Measurements from ENCODE around the gene NTMT1.

The NTMT1 gene

DNA sequence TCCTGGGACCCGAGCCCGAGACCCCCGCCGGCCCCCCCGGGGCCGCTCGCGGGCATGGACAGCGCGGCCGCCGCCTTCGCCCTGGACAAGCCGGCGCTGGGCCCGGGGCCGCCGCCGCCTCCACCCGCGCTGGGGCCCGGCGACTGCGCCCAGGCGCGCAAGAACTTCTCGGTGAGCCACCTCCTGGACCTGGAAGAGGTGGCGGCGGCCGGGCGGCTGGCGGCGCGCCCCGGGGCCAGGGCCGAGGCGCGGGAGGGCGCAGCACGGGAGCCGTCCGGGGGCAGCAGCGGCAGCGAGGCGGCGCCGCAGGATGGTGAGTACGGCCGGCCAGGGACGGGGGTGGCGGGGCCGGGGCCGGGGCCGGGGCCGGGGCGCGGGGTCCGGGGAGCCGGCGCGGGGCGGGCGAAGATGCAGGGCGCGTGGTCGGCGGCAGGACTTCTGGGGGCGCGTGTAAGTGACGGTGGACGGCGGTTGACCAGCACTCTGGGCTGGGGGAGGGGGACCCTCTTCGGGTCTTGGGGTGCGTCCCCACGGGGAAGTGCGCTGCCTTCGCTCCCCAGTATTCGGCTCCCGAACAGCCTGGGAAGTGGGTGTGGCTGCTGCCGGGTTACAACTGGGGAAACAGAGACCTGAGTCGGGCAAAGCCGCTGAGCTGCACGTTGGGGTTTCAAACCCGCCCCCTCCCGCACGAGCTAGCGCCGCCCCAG lies 40.0 kb downstream of the NTMT1 start:
- Mint-ChIP-seq H3K27me3 (peaks cover 49% of the 10 kb centered on the region), H3K9me3 (no peaks in the 10 kb centered on the region), H3K4me1 (peaks cover 16% of the 10 kb centered on the region), H3K27ac (no peak overlapping the region), H3K4me3 (peak overlapping the region; percentile 39 to 61)
- ATAC-seq, result peak; percentile 53
- no peak for DNase-seq

DNA sequence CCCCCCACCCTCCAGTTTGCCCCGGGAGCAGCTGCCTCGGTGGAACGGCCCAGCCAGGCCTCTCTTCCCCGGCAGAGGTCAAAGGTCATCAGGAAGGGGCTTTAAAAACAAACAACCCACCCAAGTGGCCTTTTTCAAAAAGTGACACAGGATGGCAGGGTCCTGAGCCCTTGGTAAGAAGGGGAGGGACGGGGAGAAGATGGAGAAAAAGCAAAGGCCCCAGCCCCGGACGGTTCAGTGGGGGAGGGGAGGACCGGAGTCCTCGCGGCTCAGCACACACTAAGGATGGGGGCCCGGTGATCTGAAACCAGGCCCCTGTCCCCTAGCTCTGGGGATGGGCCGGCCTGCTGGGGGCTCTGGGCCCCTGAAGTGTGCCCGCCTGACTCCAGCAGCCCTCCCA lies 40.6 kb downstream of the NTMT1 start:
- H3K4me1 Mint-ChIP-seq, result peaks cover 19% of the 10 kb centered on the region
- ATAC-seq, result no peak
- no peak overlapping the region for H3K4me3 Mint-ChIP-seq

DNA sequence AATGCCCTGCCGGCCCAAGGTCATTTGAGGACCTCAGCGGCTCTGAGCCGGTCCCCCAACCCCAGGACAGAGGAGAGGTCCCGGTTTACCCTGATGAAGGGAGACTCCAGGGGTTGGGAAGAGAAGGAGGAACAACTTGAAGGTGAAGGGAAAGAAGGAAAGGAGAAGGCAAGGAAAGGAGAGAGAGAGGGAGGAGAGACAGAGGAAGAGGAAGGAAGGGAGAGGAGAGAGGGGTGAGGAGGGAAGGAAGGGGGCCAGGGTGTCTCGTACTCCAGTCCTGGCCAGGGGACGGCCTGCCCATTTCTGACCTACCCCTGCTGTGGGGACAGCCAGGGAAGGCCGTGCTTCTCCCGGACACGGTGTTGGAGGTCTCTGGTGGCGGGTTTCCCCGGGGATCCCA lies 41.4 kb downstream of the NTMT1 start:
- Mint-ChIP-seq H3K27ac (no peak overlapping the region), H3K4me3 (no peak overlapping the region), H3K27me3 (peaks cover 46% of the 10 kb centered on the region), H3K9me3 (no peaks in the 10 kb centered on the region), H3K4me1 (peaks cover 23% of the 10 kb centered on the region)
- no peak for ATAC-seq
- no peak for DNase-seq

More for the DNA sequence above, 40.6 kb downstream of the NTMT1 start:
- H3K27ac Mint-ChIP-seq, result no peak overlapping the region
- no peaks in the 10 kb centered on the region for H3K9me3 Mint-ChIP-seq
- no peak for DNase-seq
- H3K27me3 Mint-ChIP-seq, result peaks cover 46% of the 10 kb centered on the region

DNA sequence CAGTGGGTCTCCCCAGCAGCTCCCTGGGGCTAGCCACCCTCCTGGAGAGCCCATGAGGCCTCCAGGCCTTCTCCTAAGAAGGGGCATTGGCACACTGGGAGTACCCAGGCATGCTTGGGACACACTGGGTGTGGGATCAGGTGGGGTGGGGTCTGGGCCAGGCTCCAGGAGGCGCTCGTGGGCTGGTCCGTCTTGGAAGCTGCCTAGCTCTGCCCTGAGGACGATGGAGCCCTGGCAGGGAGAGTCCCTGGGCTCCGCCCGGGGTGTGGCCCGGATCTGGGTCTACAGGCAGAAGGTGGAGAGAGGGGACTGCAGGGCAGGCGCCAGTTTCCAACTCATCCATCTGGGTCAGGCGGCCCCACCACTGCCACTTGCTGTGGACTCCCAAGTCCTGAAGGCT lies 41.9 kb downstream of the NTMT1 start:
- H3K27me3 Mint-ChIP-seq, result peaks cover 50% of the 10 kb centered on the region
- DNase-seq, result no peak

DNA sequence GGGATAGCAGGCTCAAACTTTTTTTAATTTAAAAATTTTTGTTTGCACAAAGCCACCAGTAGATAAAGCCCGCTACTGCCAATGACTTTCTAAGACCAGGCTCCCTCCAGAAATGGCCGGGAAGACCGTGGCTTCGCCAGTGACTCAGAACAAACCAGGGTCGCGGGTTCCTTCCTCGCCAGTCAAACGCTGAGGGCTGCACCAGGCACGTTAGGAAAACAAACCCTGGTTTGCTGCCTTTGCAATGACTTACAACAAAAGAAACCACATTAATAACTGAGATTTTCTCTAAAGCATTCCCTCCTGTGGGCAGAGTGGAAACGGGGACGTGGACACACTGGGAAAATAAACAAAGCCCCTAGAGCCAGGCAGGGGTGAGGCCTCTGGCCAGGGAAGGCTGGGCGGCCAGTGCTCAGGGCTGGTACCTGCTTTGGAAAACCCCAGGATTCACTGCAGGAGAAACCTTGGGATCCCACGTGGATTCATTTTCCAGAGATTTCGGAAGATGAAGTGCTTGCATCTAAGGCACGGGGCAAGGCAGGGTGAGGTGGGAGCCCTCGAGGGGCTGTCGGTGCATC lies 43.3 kb downstream of the NTMT1 start:
- Mint-ChIP-seq H3K4me1 (peaks cover 23% of the 10 kb centered on the region), H3K9me3 (no peaks in the 10 kb centered on the region), H3K27ac (no peak overlapping the region), H3K4me3 (no peak overlapping the region), H3K27me3 (peaks cover 62% of the 10 kb centered on the region)
- ATAC-seq (no peak), DNase-seq (no peak)

More for the DNA sequence above, 41.9 kb downstream of the NTMT1 start:
- no peak for ATAC-seq
- Mint-ChIP-seq H3K27ac (no peak overlapping the region), H3K4me3 (no peak overlapping the region), H3K4me1 (peaks cover 23% of the 10 kb centered on the region), H3K9me3 (no peaks in the 10 kb centered on the region)

DNA sequence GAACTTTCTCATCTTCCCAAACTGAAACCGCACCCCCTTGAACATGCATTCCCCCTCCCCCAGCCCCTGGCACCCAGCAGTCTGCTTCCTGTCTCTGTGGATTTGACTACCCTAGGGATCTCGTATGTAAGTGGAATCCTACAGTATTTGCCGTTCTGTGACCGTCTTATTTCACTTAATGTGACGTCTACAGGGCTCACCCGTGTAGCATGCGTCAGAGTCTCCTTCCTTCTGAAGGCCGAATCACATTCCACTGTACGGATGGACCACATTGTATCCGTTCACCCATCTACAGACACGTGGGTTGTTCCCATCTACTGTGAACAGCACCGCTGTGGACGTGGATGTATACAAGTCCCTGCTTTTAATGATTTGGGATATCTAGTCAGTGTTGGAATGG lies 44.0 kb downstream of the NTMT1 start:
- H3K9me3 Mint-ChIP-seq, result no peaks in the 10 kb centered on the region
- H3K4me3 Mint-ChIP-seq, result no peak overlapping the region
- no peak for ATAC-seq
- H3K27ac Mint-ChIP-seq, result peak overlapping the region in 1 of 2 donors; percentile 89
- peaks cover 55% of the 10 kb centered on the region for H3K27me3 Mint-ChIP-seq
- H3K4me1 Mint-ChIP-seq, result peaks cover 17% of the 10 kb centered on the region
- no peak for DNase-seq

DNA sequence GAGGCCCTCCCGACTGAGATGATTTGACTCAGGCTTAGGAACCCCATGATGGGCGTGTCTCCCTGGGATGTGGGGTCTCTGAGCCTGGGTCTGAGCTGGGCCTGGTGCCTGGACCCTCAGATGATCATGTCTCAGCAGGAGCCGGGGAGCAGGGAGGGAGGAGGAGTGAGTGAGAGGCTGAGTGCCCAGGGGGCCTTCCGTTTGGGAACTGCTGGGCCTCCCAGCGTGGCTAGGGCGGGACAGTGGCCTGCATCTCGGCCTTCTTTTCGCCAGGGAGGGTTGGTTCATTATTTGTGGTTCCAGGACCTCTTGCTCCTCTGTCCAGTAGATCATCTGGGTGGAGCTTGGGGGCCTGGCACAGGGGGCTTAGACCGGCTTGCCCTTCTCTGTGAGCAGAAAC lies 45.1 kb downstream of the NTMT1 start:
- H3K4me1 Mint-ChIP-seq, result peaks cover 13% of the 10 kb centered on the region
- no peak for DNase-seq
- H3K4me3 Mint-ChIP-seq, result no peak overlapping the region
- peaks cover 54% of the 10 kb centered on the region for H3K27me3 Mint-ChIP-seq
- no peaks in the 10 kb centered on the region for H3K9me3 Mint-ChIP-seq
- no peak overlapping the region for H3K27ac Mint-ChIP-seq
- ATAC-seq, result no peak

DNA sequence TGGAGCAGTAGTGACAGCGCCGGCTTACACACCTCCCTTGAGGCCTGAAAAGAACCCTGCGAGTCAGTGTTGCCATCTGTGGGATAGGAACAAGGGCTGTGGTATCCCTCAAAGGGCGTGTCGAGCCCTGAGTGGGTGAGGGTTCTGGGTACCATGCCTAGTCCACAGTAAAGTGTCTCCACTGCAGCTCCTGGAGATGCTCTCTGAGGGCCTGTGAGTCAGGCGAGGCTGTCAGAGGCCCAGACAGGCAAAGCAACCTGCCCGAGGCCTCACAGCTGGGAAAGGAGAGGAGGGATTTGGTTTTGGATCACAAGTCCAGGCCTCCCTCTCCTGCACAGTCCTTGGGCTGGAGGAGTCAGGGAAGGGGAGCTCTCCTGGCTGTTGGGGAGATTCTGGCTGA lies 45.6 kb downstream of the NTMT1 start:
- Mint-ChIP-seq H3K4me1 (peaks cover 13% of the 10 kb centered on the region), H3K27ac (no peak overlapping the region), H3K9me3 (no peaks in the 10 kb centered on the region), H3K4me3 (no peak overlapping the region), H3K27me3 (peaks cover 58% of the 10 kb centered on the region)
- peak; percentile 15 to 24 for DNase-seq
- ATAC-seq, result peak; percentile 63

DNA sequence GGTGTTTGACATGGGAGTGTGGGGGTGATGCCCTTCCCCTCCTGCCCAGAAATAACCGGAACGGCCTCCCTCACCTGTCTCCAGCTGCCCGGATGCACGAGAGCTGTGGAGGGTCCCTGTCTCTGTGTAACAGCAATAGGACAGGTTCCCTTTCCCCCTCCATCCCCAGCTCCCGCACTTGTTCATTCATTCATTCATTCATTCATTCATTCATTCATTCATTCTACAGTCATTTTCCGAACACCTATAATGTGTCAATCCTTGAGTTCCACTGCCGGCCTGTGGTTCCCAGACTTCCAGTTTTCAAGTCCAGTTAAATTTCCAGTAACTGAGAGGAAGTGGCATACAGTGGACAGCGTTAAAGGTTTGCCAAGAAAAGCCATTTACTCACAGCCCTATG lies 46.7 kb downstream of the NTMT1 start:
- Mint-ChIP-seq H3K4me1 (peaks cover 13% of the 10 kb centered on the region), H3K27me3 (peaks cover 58% of the 10 kb centered on the region), H3K27ac (no peak overlapping the region), H3K4me3 (no peak overlapping the region), H3K9me3 (no peaks in the 10 kb centered on the region)
- DNase-seq, result no peak
- ATAC-seq, result no peak

DNA sequence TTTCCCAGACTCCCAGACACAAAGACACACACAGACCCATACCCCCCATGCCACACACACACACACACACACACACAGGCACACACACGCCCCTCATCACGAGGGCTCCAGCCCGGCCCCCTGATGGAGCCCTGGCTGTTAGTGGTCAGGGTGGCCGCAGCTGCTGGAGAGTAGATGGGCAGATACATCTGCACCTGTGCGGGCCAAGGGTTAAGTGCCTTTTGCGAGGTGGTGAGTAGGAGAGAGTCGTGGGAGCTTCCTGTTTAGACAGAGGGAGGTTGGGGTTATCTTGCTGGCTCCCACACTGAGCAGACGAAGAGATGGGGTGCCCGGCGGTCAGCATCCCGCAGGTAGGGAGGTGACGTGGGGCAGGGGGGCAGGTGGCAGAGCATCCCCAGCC lies 47.6 kb downstream of the NTMT1 start:
- Mint-ChIP-seq H3K4me1 (peaks cover 12% of the 10 kb centered on the region), H3K4me3 (no peak overlapping the region)

DNA sequence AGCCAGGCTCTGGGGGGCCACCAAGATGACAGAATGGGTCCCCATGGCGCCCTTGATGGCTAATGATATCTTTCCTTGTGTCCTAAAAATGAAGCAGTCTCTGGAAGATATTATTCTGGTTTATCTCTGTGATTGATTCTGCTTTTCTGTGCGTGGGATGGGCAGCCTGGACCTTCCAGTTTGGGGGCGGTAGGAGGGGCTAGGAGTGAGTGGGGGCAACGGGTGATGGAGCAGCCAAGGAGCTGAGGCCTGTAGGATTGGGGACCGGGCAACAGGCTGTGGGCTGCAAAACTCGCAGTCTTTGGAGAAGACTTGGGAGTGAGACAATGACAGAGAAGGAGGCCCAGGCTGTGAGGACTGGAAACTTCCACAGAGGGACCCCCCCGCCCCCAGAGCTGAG lies 48.3 kb downstream of the NTMT1 start:
- Mint-ChIP-seq H3K9me3 (no peaks in the 10 kb centered on the region), H3K27me3 (peaks cover 55% of the 10 kb centered on the region), H3K27ac (no peak overlapping the region), H3K4me3 (no peak overlapping the region), H3K4me1 (peaks cover 6% of the 10 kb centered on the region)
- no peak for ATAC-seq
- DNase-seq, result no peak

More for the DNA sequence above, 47.6 kb downstream of the NTMT1 start:
- no peaks in the 10 kb centered on the region for H3K9me3 Mint-ChIP-seq
- DNase-seq (no peak), ATAC-seq (no peak)
- H3K27ac Mint-ChIP-seq, result no peak overlapping the region
- peaks cover 55% of the 10 kb centered on the region for H3K27me3 Mint-ChIP-seq

DNA sequence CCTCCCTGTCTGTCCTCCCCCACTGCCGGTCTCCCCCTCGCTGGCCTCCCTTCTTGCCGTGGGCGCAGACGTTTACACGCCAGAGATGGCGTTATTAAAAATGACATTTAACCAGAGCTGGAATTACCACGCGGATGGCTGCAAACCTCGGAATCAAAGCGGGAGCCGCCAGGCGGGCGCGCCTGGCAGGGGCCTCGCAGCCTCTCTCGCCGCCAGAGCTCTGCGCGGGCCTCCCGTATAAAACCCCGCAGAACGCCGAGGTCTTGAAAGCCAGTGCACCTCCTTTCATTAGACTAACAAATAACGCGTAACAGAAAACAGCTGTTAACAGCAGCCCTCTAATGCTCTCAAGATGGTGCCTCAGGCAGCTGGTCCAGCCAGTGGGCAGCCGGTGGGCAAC lies 49.7 kb downstream of the NTMT1 start:
- H3K27me3 Mint-ChIP-seq, result peaks cover 51% of the 10 kb centered on the region
- ATAC-seq, result no peak
- no peak overlapping the region for H3K4me3 Mint-ChIP-seq
- no peaks in the 10 kb centered on the region for H3K9me3 Mint-ChIP-seq
- H3K4me1 Mint-ChIP-seq, result peaks cover 6% of the 10 kb centered on the region
- DNase-seq, result no peak
- H3K27ac Mint-ChIP-seq, result peak overlapping the region in 1 of 2 donors; percentile 42

DNA sequence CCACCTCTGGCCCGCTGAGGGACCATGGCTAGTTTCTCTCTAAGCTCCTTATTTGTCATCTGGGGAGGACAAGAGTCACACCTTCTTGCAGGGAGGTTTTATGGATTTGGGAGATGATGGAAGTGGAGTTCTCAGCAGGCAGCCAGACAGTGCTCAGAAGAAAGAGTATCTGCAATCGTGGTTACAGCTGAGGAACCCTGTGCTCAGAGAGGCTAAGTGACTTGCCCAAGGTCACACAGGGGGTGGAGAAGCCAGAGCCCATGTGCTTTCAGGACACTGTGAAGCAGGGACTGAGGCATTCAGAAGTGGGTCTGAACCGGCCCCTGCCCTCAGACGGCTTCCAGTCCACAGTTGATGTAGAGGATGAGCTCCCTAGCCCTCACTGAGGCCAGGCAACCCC lies 50.3 kb downstream of the NTMT1 start:
- H3K27ac Mint-ChIP-seq, result no peak overlapping the region
- DNase-seq (no peak), ATAC-seq (no peak)
- no peak overlapping the region for H3K4me3 Mint-ChIP-seq
- peaks cover 6% of the 10 kb centered on the region for H3K4me1 Mint-ChIP-seq
- no peaks in the 10 kb centered on the region for H3K9me3 Mint-ChIP-seq
- H3K27me3 Mint-ChIP-seq, result peaks cover 55% of the 10 kb centered on the region

DNA sequence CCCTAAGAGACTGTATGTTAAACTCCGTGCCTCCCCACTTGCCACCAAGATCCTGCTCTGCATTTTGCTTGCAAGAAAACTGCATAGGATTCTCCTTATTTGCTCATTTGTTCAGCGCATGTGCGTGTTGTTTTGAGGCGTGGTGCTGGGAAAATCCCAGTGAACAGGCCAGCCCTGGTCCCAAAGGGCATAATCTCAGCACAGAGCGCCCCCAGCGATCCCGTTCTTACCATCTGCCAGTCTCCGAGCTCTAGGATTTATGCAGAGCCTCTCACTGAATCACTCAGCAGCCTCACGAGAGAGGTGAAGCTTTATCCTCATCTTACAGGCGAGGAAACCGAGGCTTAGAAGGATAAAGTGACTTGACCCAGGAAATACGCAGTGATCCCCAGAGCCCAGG lies 51.0 kb downstream of the NTMT1 start:
- no peaks in the 10 kb centered on the region for H3K9me3 Mint-ChIP-seq
- H3K4me3 Mint-ChIP-seq, result no peak overlapping the region
- H3K4me1 Mint-ChIP-seq, result no peaks in the 10 kb centered on the region
- peaks cover 57% of the 10 kb centered on the region for H3K27me3 Mint-ChIP-seq
- H3K27ac Mint-ChIP-seq, result no peak overlapping the region
- no peak for DNase-seq
- no peak for ATAC-seq

DNA sequence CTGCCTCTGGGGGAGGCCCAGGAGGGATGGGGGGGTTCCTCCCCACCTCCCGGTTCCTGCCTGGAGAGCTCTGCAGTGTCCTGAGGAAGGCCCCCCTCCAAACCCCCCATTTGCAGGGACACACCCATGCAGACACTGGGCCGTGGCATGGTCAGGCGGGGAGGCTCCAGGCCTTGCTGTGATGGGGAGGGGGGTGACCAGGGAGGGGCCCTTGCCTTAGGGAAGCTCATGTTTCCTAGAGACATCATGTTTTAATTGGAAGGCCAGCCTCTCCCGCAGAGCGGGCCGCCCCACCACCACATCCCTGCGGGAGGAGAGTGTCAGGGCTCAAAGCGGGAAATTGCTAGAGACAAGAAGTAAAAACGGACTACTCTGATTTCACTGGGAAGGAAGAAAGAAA lies 51.5 kb downstream of the NTMT1 start:
- no peak for ATAC-seq
- Mint-ChIP-seq H3K27me3 (peaks cover 61% of the 10 kb centered on the region), H3K4me1 (no peaks in the 10 kb centered on the region), H3K27ac (no peak overlapping the region), H3K4me3 (no peak overlapping the region), H3K9me3 (no peaks in the 10 kb centered on the region)
- DNase-seq, result no peak

DNA sequence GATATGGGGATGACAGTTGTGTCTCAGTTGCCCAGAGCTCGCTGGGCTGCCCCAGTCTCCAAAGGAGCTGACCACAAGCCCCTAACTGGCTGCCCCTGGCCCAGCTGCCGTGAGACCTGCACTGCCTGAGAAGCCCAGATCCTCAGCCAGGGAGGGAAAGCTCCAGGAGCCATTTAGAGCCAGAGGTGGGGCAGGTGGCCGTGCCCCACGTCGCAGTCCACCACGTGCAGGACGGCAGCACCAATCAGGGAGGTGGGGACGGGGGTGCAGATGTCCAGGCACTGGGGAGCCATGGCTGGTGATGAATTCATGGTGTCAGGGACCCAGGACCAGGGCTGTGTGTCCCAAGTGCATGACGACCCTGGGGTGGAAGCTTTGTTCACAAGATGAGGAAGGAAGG lies 52.9 kb downstream of the NTMT1 start:
- Mint-ChIP-seq H3K4me3 (no peak overlapping the region), H3K4me1 (no peaks in the 10 kb centered on the region), H3K27me3 (peaks cover 53% of the 10 kb centered on the region), H3K27ac (peak overlapping the region in 1 of 2 donors; percentile 13), H3K9me3 (no peaks in the 10 kb centered on the region)
- ATAC-seq, result no peak
- DNase-seq, result no peak

DNA sequence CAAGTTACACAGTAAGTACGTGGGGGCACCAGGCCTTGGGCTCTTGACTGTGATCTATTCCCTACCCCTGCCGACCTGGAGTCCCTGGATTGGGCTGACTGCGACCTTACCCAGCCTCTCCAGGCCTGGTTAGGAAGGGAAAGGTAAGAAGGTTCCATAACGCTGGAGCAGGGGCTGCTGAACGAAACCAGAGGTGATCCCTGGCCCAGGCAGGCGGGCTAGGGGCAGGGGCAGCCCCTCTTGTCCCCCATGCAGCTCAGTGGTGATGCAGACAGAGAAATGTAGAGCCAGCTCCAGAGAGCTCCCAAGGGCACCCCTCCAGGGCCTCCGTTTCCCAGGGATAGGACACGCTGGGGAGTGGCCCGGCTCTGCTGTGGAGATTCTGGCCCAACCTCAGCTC lies 53.6 kb downstream of the NTMT1 start:
- Mint-ChIP-seq H3K9me3 (no peaks in the 10 kb centered on the region), H3K27me3 (peaks cover 52% of the 10 kb centered on the region)

More for the DNA sequence above, 53.6 kb downstream of the NTMT1 start:
- Mint-ChIP-seq H3K27ac (no peak overlapping the region), H3K4me1 (no peaks in the 10 kb centered on the region), H3K4me3 (no peak overlapping the region)
- DNase-seq (no peak), ATAC-seq (no peak)
